GM18498 (cell line): ENCODE data around the gene TSHR.
A peak's percentile ranks its signal among the peaks of the same experiment; 100 is the strongest.
"Not testable (repeated sequence)": the region's sequence is repeated elsewhere in the genome, so short reads cannot be mapped to it uniquely, and the experiment has no call there.

Source experiments
- ATAC-seq: cut with Tn5 transposase; IDR thresholded peaks from one replicate; pipeline ENCODE4 v1.9.1; 2021; ENCODE audit warnings: mild to moderate bottlenecking, moderate library complexity; ENCODE audit not compliant: unreplicated experiment

TSHR gene

GRCh38 chr14:81066672-81067071 is 111.3 kb downstream of the TSHR start:
- no peak for ATAC-seq

- ATAC-seq, result no peak
Measured at GRCh38 chr14:81067156-81067555, 111.7 kb downstream of the TSHR start.

DNA sequence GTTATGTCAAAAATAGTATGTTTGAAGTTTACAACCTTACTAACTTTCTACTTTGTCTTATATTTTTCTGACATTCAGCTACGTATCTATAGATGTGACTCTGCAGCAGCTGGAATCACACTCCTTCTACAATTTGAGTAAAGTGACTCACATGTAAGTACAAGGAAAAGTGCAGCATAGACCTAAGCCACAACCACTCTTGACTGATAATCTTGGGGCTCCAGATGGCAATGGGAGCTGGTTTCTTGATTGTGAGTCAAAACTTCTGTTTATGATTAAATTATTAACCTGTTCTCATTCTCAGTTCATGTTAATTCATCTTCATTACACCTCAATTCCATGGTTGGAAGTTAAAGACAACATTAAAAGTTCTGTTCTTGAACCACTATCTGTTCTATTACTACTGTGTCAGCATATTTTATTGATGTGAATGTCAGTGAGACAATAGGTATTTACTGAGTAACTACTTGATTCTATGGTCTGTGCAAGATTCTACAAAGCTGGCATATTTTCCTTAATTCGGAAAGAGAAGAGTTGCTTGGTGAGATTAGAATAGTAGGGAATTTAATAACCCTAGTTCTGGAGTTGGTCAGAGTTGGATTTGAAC is 112.9 kb downstream of the TSHR start:
- no peak for ATAC-seq

- no peak for ATAC-seq
Measured at GRCh38 chr14:81070511-81070910, 115.1 kb downstream of the TSHR start.

- no peak for ATAC-seq
Measured at GRCh38 chr14:81085596-81085995, 130.2 kb downstream of the TSHR start.

DNA sequence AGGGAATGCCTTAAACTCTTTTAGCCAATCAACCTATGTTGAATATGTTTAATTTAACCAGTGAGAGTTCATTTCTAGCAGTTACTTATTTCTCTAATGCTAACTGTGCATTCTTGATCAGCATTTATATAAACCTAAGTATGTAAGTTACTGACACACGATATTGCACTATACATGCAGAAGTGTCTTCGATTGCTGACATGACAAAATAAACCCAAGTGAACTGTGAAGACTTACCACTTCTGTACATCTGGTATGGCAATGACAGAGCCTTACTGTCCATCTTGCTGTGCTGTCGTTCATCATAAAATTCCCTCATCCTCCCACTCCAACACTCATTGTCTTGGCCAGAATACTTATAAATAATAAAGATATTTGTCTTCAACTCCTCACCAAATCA is 131.8 kb downstream of the TSHR start:
- no peak for ATAC-seq

DNA sequence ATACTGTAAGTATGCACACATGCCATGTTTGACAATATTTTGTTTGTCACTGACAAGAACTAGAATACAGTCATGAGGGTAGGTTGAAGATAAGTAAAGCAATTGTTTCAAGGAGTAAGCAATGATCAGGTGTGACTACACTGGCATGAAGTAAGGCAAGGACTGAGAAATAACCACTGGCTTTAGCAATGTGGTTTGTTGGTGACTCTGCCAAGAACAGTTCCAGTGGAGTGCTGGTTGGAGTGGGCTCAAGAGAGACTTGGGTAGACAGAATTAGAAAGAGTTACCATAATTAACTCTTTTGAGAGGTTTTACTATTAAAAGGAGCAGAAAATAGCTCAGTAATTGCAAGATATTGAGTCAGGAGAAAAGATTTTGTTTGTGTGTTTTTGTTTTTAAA is 135.7 kb downstream of the TSHR start:
- no peak for ATAC-seq

DNA sequence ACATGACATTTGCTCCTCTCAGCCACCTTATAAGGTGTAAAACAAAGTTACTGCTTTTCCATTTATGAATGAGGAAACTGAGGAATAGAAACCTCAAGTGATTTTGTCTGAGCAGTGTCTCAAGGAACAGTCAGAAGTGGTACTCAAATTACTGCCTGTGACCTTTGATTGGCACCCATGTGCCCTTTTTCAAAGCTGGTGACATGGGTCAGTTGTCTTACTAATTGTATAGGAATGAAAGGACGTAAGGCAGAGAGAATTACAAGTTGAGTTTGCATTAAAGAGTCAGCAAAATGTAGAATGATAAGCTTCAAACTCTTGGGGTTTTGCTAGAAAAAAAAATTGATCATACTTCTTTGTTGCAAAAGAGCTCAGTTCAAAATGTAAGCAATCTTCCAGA is 136.2 kb downstream of the TSHR start:
- no peak for ATAC-seq

DNA sequence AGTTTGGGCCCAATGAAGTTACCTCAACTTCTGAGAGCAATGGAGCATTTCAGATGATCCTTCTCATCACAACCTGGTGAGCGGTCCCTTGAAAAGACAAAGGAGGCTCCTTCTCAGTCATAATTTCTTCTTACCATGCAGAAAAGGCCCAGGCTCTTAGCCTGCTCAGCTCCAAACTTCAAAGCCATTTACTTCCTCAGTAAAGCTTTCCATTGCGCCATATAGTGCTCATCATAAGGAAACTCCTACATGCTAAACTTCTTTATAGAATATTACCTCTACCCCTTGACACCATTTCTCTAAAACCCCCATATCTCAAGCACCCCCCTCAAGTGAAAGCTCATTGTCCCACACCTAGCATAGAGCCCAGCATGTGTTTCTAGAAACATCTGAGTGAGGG is 138.2 kb downstream of the TSHR start:
- ATAC-seq, result no peak

- ATAC-seq, result no peak
Measured at GRCh38 chr14:81095539-81095938, 140.1 kb downstream of the TSHR start.

DNA sequence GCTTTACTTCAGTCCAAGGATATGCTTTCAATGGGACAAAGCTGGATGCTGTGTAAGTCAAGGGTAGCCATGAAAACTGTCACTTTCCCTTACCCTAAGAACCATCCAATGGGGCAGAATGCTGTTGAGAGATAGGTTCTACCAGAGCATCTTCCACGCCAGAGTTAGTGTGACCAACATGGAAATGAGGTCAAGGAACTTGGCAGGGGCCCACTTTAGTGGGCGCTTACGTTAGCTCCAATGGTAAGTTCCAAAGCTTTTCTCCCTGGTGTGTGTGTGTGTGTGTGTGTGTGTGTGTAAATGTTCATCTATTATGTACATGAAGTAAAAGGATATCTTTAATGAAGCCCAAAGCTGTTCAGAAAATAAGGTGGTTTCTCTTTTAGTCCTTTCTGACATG is 141.2 kb downstream of the TSHR start:
- no peak for ATAC-seq

- no peak for ATAC-seq
Measured at GRCh38 chr14:81102217-81102616, 146.8 kb downstream of the TSHR start.

GRCh38 chr14:81103443-81103842 is 148.0 kb downstream of the TSHR start:
- no peak for ATAC-seq

- ATAC-seq, result no peak
Measured at GRCh38 chr14:81105378-81105777, 150.0 kb downstream of the TSHR start.

DNA sequence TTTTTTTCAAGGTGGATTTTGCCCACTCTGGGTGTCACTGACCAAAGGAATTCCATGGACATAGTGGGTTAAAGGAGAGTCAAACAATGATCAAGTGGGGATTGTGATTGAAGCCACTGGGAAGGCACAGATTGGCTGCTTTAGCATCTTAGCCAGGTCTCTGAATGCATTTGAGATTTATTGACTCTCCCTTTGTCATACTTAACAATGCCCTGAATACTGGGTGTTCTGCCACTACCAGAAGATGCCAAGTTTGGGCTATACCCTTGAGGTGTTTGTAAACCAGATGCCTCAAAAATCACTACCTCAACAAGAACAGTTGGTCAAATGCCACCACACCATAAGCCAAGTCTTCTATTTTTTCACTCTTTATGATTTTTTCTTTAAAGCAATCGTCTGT is 150.5 kb downstream of the TSHR start:
- no peak for ATAC-seq

DNA sequence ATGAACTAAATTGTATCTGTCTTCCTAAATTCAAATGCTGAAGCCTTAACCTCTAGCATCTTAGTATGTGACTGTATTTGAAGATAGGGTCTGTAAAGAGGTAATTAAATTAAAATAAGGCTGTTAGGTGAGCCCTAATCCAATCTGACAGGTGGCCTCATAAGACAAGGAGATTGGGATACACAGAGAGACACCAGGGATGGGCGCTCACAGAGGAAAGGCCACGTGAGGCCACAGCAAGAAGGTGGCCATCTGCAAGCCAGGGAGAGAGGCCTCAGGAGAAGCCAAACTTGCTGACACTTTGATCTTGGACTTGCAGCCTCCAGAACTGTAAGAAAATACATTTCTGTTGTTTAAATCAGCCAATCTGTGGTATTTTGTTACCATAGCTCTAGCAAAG is 154.8 kb downstream of the TSHR start:
- ATAC-seq, result no peak

DNA sequence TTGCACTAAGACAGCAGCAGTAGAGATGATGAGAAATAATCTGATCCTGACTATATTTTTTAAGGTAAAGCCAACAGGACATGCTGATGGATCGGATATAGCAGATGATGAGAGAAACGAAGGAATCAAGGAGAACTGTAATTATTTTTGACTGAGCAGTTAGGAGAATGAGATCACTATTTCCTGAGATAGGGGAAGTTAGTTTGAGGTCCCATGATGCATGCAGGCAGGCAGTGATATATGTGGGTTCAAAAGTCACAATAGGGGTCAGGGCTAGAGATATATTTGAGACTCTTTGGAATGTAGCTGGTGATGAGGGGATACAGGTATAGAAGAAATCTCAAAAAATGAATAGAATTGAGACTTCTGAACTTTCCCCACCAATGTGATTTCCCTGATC is 157.8 kb downstream of the TSHR start:
- no peak for ATAC-seq

- not testable (repeated sequence) for ATAC-seq
Measured at GRCh38 chr14:81113945-81114820, 158.8 kb downstream of the TSHR start.

GRCh38 chr14:81120501-81120900 is 165.1 kb downstream of the TSHR start:
- ATAC-seq, result no peak

DNA sequence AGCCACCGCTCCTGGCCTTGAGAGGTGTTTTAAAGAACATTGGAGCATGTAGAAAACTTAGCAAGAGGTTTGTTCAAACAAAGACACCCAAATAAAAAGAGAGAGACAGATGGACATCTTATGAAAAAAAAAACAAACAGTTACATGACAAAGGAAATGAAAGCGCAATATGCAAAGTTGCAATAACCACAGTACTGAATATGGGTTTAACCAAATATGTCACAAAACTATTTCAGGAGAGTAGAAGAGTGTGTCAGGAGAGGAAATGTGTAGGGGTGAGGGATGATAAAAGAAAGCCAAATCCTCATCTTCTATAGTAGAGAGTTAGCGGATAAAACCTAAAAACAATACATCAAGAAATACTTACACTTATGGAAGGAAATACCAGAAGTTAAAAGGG is 166.9 kb downstream of the TSHR start:
- ATAC-seq, result peak; percentile 100

DNA sequence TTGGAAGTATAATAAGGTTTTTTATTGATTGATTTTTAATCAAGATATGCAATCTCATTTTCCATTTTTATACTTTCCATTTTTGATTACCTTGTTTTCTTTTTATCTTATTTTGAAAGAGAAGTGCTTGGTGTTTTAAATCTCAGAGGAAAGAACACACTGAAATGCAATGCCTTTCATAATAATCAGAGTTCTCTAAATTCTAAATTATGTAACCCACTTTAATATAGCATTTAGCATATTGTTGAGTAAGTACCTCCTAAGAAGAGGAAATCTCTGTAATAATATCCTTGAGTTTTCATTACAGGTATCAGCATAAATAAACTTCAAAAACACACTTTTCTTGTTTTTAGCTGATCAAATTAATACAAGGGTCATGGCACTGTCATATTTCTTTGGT is 168.4 kb downstream of the TSHR start:
- ATAC-seq, result no peak

- no peak for ATAC-seq
Measured at GRCh38 chr14:81125536-81125935, 170.1 kb downstream of the TSHR start.

GRCh38 chr14:81127785-81128184 is 172.4 kb downstream of the TSHR start:
- no peak for ATAC-seq
